LHCN-M2 (cell line): ENCODE data around the gene JAKMIP3. TPM values are rescaled to one million over a fixed set of nuclear protein-coding genes. Genes with fewer than 3 reads are reported as not detected.

Experiments used
- DNase-seq: peaks from one replicate; pipeline ENCODE4 v3.0.0-alpha.2; 2012; ENCODE audit warnings: low read depth
- polyA plus RNA-seq: library from polyadenylated mRNA; unstranded; fragments of >200 nt; gene quantifications from one replicate; pipeline ENCODE4 v1.2.1, GENCODE V29; 2012; ENCODE audit warnings: missing spikeins
- total RNA-seq: library from RNA; depleted of rRNA; stranded (reverse); fragments of >200 nt; gene quantifications from 2 replicates; pipeline ENCODE4 v1.2.3, GENCODE V29; 2014; rRNA removed

JAKMIP3 gene
- not detected in 2 replicates for total RNA-seq
- 0.04 TPM for polyA plus RNA-seq

DNA sequence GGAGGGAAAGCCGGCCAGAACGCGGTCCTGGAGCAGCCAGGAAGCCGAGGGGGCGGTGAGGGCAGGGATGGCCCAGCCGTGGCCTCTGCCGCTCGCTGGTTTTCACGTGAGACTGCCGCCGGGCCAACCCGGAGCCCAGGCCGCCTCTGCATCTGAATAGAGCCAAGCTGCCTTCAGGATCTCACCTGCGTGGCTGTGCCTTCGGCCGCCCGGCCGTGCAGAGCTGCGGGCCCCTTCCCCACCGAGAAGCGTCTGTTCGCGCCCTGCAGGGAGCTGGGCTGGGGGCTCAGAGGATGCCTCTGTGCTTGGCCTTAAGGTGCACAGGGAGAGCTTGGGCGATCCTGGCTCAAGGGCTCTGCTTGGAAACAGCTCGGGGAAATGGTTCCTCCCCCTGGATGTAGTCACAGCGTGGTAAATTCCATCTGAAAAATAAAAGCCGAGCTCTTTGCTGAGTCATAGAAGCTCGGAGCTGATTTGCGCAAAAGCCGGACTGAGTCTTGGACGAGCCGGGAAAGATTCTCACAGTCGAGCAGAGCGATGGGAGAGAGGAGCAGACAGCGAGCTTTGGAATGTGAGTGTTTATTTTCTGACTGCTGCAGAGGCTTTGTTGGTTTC is at the start of gene JAKMIP3:
JAKMIP3 (plus strand) TSS at position 456 of the 615 bp plus-strand sequence. CDS start 38,863 bp downstream, outside the sequence.
- DNase-seq = peak; percentile 76

DNA sequence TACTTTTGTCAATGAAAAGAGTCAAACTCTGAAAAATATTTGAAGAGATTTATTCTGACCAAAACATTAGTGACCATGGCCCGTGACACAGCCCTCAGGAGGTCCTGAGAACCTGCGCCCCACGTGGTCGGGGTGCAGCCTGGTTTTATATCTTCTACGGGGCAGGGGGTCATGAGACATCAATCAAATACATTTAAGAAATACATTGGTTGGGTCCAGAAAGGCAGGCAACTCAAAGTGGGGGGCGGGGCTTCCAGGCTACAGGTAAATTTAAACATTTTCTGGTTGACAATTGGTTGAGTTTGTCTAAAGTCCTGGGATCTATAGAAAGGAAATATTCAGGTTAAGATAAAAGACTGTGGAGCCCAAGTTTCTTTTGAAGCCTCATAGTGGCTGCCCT is 49.2 kb upstream of the JAKMIP3 start:
- DNase-seq = no peak

DNA sequence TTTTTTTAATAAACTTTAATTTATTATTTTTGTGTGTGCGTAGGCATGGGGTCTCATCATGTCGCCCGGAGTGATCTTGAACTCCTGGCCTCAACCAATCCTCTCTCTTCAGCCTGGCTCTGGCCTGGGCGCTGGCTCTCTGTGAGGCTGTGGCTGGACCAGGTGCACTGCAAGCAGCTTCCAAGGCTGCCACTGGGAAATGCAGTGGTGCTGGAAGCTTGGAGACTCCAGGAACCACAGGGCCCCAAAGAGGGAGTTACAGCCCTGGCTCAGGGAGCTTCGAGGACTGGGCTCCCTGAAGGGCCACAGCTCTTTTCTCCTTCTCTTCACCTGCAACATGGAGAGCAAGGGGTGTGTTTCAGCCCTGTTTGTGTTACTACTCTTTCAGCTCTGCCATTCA is 47.3 kb upstream of the JAKMIP3 start:
- no peak for DNase-seq

DNA sequence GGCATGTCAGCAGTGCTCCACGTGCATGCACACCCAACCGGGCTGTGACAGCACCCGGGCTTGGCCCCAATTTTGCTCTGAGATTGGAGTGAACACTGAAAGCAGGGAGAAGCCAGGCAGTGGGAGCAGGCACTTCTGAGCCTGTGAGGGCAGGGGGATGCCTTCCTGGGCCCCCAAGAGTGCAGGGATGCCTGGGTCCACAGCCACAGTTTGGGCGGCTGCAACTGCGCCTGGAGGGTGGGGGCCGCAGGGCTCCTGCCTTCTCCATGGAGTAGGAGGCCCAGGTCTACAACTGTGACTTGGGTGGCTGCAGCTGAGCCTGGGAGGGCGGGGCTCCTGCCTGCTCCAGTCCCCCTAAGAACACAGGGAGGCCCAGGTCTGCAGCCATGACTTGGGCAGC is 46.4 kb upstream of the JAKMIP3 start:
- DNase-seq = no peak

DNA sequence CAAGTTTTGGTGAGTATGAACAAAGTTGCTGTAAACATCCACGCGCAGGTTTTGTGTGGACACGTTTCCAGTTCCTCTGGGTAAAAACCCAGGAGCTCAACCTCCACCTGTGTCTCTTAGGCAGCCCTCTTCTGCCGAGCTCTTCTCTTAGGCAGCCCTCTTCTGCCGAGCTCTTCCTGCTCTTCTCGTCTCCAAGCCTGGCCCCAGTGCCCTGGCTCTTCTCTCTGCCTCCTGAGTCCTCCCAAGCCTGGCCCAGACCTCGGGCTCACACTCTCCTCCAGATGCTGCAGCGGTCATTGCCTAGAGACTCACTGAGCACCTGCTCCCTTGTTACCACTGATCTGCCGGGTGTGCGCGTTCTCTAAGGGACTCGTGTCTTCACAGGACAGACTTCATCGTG is 45.3 kb upstream of the JAKMIP3 start:
- DNase-seq = no peak

DNA sequence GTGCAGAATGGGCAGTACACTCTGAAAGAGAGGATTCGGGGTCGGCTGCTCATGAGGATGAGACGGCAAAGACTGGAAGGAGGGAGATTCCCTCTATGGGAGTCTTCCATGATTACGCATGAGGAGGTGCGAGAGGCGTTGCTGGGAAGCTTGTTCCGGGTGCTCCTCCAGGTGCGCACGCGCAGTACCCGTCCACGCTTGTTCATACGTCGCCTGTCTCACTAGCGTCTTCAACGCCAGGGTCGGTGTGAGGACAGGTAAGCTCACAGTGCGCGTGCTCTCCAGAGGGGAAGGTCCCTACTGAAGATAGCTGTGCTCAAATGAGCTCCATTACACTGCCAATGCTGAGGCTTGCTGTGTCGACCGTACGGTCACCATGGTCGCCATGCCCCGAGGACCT is 44.7 kb upstream of the JAKMIP3 start:
- no peak for DNase-seq

DNA sequence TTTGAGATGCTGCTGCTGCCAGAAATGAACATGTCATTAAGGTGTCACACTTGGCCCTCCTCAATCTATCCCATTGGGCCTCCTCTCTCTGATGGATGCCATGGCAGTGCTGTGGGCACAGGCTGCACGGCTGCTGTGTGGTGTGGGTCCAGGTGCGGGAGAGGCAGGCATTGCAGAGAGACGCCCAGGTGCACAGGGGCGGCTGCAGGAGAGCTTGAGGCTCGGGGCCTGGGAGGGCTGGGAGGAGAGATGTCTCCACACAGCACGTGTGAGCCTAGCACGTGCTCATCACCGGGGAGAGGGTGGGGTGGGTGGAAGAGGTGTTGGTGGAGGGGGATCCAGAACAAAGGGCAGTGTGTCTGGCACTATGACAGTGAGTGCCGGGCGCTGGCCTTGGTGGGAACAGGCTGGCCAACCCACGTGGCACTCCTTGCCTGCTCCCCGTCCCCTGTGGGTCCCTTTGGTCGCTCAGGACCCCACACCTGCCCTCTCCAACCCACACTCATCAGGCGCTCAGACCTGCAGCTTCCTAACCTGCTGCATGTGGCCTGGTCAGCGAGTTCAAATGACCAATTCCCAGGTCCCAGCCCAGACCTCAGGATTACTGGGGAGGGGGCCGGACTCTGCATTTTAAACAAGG is 44.1 kb upstream of the JAKMIP3 start:
- no peak for DNase-seq

DNA sequence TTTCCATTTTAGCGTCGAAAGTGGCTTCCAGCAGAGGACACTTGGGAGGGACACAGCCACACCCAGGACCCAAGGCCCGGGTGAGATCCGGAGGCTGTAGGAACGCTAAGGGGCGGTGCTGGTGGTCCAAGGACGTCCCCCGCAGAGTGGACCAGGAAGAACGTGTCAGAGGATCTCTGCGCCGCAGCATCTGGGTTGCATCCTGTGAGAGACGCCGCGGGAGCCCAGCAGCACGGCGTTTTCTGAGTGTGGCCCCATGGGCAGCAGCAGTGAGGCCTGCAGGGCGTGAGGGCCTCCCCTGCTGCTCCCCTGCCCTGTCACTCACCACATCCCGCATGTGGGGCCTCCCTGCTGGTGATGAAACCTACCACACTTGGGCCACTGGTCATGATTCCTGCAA is 43.5 kb upstream of the JAKMIP3 start:
- no peak for DNase-seq

DNA sequence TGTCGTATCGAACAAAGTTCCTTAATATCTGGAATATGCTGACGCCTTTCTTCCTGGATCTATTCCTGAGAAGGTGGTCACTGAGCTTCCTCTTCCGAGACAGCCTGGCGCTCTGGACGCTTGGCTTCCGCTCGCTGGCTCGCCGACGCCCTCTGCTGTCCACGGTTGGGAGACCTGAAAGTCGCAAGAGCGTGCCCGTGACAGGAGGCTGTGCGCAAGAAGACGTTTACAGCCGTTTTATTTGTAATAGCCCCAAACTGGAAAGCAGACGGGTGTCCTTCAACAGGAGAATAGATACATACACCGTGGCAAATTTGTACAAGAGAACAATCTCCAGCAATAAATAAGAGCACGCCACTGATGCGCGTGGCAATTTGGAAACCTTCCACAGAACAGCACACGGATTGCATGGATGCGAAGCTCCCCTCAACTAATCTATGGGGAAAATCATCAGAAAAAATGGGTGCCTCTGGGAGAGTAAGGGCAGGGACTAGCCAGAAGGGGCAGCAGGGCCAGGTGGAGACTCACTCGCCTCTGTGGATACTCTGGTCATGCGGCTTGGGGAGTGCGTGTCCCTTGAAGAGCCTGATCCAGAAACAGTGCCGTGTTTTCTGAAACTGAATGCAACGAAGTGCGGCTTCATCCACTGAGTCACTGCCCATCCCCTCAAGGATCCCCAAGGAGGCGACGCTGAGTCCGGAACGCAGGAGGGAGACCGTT is 42.5 kb upstream of the JAKMIP3 start:
- peak; percentile 54 for DNase-seq

DNA sequence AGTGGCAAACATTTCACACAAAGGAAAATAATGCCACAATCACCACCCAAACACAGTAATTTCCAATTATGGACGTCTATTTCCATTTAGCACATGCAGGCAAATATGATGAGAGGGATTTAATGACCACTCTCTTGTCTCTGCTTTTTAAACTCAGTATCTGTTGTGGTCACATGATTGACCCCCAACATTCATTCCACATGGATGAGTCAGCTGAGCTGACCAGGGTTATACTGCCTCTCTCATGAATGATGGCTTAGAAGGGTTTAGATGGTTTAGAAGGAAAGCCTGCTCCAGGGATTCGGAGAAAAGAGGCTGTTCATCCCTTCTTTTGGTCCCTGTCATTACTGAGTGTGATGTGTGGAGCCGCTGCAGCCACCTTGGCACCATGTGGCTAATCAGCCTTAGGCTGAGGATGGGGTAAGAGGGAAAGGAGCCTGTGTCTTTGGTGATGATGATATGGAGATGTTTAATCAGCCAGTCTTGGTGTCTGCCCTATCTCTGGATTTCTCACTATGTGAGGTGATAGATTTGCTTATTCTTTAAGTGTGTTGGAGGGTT is 38.2 kb upstream of the JAKMIP3 start:
- DNase-seq = peak; percentile 64

DNA sequence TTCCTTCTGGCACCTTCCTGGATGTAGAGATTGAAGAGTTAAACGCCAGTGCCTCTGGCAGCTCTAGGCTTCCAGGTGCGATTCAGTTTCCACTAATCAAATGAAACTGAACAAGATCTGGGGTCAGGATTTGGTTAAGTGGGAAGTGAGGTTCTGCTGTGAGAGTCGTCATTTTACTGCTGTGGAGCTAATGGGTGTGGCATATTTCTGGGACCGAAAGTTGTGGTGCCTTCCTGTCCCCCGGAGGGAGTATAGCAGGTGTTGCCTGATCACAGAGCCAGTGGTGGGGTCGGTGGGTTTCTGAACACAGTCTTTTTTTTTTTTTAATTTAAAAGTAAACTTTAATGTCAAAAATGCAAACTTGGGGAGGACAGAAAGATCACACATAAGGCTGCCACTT is 37.0 kb upstream of the JAKMIP3 start:
- DNase-seq = no peak

DNA sequence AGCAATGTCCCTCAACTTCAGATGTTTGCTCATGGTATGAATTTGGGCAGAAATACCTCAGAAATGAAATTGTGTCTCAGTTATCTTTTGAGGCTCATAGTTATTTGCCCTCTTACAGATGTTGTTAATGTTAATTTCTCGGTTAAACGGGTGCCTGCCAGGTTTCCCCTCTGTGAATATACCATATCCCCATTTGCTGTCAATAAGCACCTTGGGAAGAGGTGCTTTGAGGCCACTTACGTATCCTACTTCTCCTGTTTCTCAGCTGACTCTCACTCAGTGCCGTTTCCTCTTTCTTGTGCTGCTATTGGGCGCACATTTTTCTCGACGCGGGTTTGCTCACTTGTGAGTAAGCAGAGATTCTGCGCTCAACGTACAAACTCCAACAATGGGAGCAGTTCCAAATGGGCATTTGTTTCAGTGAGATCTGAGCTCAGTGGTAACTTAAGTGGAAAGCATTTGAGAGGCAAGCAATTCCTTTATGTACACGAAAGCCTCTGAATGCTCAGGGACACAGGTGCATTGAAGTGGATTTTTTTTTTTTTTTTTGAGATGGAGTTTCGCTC is 34.8 kb upstream of the JAKMIP3 start:
- no peak for DNase-seq

DNA sequence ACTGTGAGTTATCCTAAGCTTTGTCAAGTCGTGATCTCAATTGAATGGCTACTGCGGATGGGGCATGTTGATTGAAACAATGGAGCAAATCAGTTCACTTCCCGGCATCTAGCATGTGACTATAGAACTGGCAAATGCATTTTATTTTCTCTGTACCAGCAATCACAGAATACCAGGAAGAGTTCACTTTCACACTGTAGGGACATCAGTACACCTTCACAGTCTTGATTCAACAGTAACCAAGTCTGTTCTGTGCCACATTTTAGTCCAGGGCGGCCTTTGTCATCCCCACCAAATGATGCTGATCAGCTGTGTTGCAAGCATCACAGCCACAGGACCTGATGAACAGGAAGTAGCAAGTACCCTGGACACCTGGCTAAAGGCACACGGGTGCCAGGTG is 32.1 kb upstream of the JAKMIP3 start:
- DNase-seq = no peak

DNA sequence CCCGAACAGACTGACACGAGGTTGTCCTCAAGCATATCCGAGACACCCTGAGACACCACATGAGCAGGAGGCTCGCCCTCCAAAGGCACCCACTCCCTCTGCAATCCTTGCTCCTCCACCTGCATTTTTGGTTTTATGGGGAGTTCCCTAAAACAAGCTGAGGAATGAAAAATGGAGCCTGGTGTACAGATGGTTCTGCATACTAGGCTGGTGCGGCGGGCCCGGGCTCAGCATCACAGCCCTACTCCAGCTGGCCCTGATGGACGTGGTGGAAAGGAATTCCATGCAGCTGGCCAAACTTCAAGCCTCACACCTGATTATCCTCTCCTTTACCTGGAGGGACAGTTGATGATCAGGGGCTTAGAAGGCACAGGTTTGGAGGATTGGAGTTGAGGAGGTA is 30.3 kb upstream of the JAKMIP3 start:
- no peak for DNase-seq

DNA sequence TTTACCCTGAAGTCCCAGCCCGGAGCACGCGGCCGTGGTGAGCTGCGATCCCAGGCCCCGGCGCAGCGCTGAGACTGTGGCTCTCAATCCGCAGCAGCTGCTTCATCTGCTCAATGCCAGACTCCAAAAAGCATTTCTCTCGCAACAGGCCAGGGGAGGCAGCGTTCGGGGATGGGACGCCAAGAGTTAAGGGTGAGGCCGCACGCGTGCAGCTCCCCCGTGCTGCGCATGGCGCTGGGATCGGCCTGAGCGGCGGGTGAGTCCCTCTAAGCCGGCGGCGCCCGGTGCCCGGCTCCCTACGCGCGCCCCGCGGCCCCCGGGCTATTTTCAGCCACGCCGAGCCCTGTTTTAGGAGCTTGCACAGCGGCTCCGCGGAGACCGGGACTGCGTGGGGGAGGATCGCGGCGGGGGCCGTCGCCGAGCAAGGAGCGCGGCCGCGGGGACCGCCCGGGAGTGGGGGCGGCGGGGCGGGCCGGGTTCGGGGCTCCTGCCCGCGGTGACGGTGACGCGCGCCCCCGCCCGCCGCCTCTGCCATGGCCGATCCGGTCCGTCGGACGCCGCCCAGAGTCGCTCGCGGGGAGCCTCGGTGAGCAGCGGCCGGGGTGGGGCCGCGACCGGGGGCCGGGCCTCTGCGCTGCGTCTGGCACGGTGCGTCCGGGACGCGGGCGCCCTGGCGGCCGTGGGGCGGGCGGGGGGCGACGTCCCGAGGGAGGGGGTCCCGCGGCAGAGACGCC is 29.4 kb upstream of the JAKMIP3 start:
- DNase-seq = peak; percentile 14

DNA sequence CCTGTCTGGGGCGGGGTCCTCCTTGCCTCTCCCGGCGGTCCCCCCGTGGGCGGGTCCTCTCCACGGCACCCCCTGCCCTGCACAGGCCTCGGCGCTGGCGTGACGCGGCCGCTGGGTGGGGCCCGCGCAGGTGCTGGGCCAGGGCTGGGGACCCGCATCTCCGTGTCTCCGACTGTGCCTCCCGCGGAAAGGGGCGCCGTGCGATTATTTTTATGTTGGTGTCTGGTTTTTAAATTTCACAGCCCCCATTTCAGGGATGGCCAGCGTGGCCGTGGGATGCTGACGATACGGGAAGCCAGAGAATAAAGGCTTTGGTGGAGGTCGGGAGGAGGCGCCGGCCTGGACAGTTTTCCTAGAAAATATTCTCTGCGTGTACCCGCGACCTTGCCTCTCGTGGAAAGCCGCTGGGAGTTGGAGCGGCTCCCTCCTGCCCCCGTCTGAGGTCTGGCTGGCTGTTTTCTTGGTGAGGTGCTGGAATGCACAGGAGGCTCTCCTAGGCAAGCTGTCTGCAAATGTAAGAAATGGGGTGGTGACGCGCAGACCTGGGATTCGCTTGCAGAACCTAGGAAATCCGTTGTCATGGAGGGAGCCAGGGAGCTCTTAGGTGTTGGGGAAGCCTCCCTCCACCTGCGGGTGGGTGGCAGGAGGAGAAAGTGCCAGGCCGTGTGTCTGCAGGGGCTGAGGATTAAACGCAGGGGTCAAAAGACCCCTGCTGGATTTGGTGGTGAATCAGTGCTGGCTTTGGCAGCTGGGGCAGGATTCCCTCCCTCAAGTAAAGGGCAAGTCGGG is 28.7 kb upstream of the JAKMIP3 start:
- no peak for DNase-seq

DNA sequence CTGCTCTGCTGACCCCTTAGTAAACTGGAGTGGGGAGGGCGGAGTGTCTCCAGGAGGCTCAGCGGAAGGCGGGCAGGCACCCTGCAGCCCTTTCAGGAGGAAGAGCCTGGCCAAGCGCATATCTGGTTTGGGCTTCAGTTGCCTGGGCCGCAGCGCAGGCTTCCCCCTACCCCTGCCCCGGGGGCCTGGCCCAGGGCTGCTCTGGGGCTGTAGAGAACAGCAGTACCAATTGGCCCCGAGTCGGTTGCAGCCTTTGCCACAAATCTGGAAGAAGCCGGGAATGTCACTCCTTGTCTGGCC is 28.1 kb upstream of the JAKMIP3 start:
- no peak for DNase-seq

DNA sequence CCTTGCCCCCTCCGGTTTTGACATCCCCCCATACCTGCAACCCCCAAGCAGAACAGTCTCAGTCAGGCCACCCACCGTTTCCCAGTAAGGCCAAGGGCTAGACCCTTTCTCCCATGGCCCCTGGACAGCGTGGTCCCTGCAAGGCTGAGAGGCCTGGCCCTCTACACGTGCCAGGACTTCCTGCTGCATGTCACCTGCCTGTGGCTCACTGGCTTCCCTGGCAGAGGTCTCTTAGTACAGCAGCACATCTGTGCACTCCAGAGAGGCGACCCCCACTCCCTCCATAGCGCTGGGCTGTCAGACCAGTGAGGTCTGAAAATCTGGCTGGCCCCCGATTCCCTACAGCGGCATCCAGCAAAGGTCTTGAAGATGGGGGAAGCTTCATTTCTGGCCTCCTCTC is 26.4 kb upstream of the JAKMIP3 start:
- DNase-seq = no peak

DNA sequence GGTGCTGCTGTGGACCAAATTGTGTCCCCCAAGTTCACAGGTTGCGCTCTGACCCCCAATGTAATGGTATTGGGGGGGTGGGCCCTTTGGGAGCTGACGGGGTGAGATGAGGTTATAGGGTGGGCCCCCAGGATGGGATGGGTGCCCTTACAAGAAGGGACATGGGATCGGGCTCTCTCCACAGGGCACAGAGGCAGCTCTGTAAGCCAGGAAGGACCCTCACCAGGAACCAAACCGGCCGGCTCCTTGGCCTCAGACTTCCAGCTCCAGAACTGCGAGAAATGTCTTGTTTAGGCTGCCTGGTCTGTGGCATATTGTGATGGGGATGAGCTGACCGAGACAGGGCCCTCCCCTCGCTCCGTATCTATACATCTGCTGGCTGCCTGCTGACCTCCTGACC is 25.7 kb upstream of the JAKMIP3 start:
- DNase-seq = no peak

DNA sequence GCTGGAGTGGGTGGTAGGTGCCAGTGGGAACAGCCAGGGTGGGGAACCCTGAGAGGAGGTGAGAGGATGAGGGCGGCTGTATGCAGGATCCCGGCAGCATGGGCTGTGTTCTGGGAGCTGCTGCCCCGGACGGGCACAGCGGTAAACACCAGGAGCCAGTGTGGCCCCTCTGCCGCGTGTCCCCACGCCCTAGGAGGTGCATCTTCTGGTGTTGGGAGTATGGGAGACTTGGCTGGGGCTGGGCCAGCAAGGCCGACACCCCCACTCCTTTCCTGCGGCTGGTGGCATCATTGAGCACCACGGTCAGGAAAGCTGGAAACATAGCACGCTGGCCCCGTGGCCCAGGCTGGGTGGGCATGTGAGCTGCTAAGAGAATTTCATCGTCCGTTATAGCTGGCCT is 24.4 kb upstream of the JAKMIP3 start:
- DNase-seq = no peak
